Suprapubic skin (tissue), 4 donors: Measurements from ENCODE around the gene AAR2. TPM values are rescaled to one million over a fixed set of nuclear protein-coding genes. Genes with fewer than 3 reads are reported as not detected.

Experiments used
- DNase-seq, 2 donors: peaks; one replicate each; pipeline ENCODE4 v3.0.0-alpha.2; 2019; ENCODE audit warnings: low spot score in 2 of 2
- H3K27ac ChIP-seq: fragments of 200-600 bp; sonication (generic); one replicate; pipeline ENCODE4 v1.5.1; 2019
- H3K27me3 ChIP-seq: fragments of 200-600 bp; sonication (generic); one replicate; pipeline ENCODE4 v1.5.1; 2019
- H3K36me3 ChIP-seq: fragments of 200-600 bp; sonication (generic); one replicate; pipeline ENCODE4 v1.5.1; 2019
- H3K4me1 ChIP-seq: fragments of 200-600 bp; sonication (generic); one replicate; pipeline ENCODE4 v1.5.1; 2019
- H3K4me3 ChIP-seq: fragments of 200-600 bp; sonication (generic); one replicate; pipeline ENCODE4 v1.5.1; 2019; ENCODE audit warnings: mild to moderate bottlenecking
- H3K9me3 ChIP-seq: fragments of 200-600 bp; sonication (generic); one replicate; pipeline ENCODE4 v1.5.1; 2019
- CTCF ChIP-seq, 2 donors: fragments of 200-600 bp in 1 of 2; fragments of 450-650 bp in 1 of 2; sonication (generic) in 1 of 2; IDR thresholded peaks; one replicate each; pipeline ENCODE4 v1.5.1; 2016 to 2019; ENCODE audit warnings: antibody characterized with exemption in 2 of 2, mild to moderate bottlenecking in 1 of 2, moderate library complexity in 1 of 2
- EP300 ChIP-seq: sonication (generic); formaldehyde crosslinking; IDR thresholded peaks from one replicate; pipeline ENCODE4 v1.6.1; 2017; ENCODE audit warnings: antibody characterized with exemption
- POLR2A ChIP-seq, 2 donors: fragments of 450-650 bp; IDR thresholded peaks; one replicate each; pipeline ENCODE4 v1.6.1; 2017; ENCODE audit warnings: antibody characterized with exemption in 2 of 2, mild to moderate bottlenecking in 2 of 2, moderate library complexity in 2 of 2
- POLR2AphosphoS5 ChIP-seq, 3 donors: sonication (generic); formaldehyde crosslinking; IDR thresholded peaks; one replicate each; pipeline ENCODE4 v1.6.1; 2017; ENCODE audit warnings: antibody characterized with exemption in 3 of 3
- WGBS: methylation state at CpG from one replicate; pipeline ENCODE4 v1.1.5; 2018; 5-methylcytosine and 5-hydroxymethylcytosine counted together
- total RNA-seq, 4 donors: library from RNA; depleted of rRNA; stranded (reverse); fragments of >200 nt; gene quantifications; one replicate each; pipeline ENCODE4 v1.1.0, GENCODE V29; 2016

AAR2 gene
- total RNA-seq, 4 donors from 2014 or later: 34.4 to 54.6 (median 43.8) TPM

DNA sequence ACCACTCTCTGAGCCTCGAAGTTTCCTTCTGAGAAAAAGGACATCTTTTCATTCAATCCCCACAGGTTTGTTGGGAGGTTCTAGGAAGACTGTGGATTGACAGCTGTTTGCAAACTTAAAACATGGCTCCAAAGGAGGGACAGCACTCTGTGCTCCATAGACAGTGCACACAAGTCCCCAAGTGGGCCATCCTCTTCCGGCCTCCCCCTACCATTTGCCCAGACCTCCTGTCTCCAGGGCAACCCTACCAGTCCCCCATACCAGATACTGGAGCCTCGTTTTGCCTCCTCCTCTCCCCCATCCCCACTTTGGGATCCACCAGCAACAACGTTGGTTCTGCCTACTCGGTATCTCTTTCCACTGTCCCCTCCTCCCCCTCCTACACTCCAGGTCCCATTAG lies 61.4 kb downstream of the AAR2 start:
- H3K36me3 ChIP-seq: no peaks in the 10 kb centered on the region
- DNase-seq: no peak
- H3K4me1 ChIP-seq: no peaks in the 10 kb centered on the region
- no peak overlapping the region for H3K4me3 ChIP-seq
- no peak for TF ChIP-seq CTCF (IDR thresholded peaks at IDR 0.05)
- TF ChIP-seq POLR2AphosphoS5 (IDR thresholded peaks at IDR 0.05): no peak
- TF ChIP-seq EP300: no peak
- no peak for TF ChIP-seq POLR2A (IDR thresholded peaks at IDR 0.05)
- H3K27ac ChIP-seq: no peak overlapping the region
- 61% methylated on average over 5 of the region's 5 CpGs for WGBS
- peaks cover 54% of the 10 kb centered on the region for H3K27me3 ChIP-seq
- H3K9me3 ChIP-seq: no peaks in the 10 kb centered on the region

DNA sequence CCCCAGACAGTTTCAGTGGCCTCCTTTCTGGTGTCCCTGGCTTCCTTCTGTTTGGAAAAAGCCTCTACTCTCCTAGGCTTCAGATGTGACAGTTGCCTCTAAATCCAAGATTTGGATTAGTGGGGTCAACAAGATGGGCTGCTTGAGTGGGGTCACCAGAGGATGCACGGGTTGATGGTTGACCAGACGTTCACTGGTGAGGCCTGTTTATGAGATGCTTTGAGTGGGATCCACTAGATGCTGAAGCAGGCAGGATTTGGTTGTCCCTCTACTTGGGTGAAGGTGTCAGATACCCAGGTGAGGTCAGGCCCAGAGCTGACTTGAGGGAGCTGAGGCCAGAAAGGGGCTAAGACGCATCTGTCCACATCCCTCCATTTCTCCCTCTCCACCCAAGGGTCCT lies 61.8 kb downstream of the AAR2 start:
- TF ChIP-seq CTCF (IDR thresholded peaks at IDR 0.05): no peak
- no peak for TF ChIP-seq POLR2A (IDR thresholded peaks at IDR 0.05)
- no peak for TF ChIP-seq EP300
- TF ChIP-seq POLR2AphosphoS5 (IDR thresholded peaks at IDR 0.05): no peak
- no peak overlapping the region for H3K4me3 ChIP-seq
- WGBS: 89% methylated on average over 3 of the region's 3 CpGs
- H3K36me3 ChIP-seq: no peaks in the 10 kb centered on the region
- H3K27me3 ChIP-seq: peaks cover 58% of the 10 kb centered on the region
- H3K9me3 ChIP-seq: no peaks in the 10 kb centered on the region
- DNase-seq: no peak
- no peak overlapping the region for H3K27ac ChIP-seq
- no peaks in the 10 kb centered on the region for H3K4me1 ChIP-seq

GRCh38 chr20:36298795-36299339 lies 62.6 kb downstream of the AAR2 start:
- H3K36me3 ChIP-seq: no peaks in the 10 kb centered on the region
- H3K27me3 ChIP-seq: peaks cover 66% of the 10 kb centered on the region
- DNase-seq: no peak
- 77% methylated on average over 11 of the region's 11 CpGs for WGBS
- TF ChIP-seq POLR2A (IDR thresholded peaks at IDR 0.05): no peak
- no peak for TF ChIP-seq CTCF (IDR thresholded peaks at IDR 0.05)
- no peak for TF ChIP-seq POLR2AphosphoS5 (IDR thresholded peaks at IDR 0.05)
- TF ChIP-seq EP300: no peak
- H3K4me3 ChIP-seq: no peak overlapping the region
- no peak overlapping the region for H3K27ac ChIP-seq
- no peaks in the 10 kb centered on the region for H3K9me3 ChIP-seq
- no peaks in the 10 kb centered on the region for H3K4me1 ChIP-seq

DNA sequence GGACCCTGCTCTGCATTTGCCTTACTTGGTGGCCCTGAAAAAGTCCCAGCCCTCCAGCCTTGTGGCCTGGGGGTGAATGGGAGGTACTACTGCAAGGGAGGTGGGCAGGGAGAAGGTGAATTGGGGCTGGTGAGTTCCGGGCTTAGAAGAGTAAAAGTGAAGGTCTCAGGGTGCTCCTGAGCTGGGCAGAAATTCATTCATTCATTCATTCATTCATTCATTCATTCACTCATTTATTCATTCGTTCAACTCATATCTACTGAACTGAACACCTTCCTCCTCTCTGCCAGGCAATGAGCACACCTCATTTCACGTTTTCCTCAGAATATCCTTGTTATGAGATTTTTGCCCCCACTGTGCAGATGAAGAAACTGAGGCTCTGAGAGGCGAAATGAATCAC lies 63.2 kb downstream of the AAR2 start:
- Histone ChIP-seq H3K36me3 (no peaks in the 10 kb centered on the region), H3K4me1 (no peaks in the 10 kb centered on the region), H3K4me3 (no peak overlapping the region), H3K27ac (no peak overlapping the region), H3K27me3 (peaks cover 69% of the 10 kb centered on the region), H3K9me3 (no peaks in the 10 kb centered on the region)
- TF ChIP-seq EP300: no peak
- TF ChIP-seq POLR2AphosphoS5 (IDR thresholded peaks at IDR 0.05): no peak
- TF ChIP-seq POLR2A (IDR thresholded peaks at IDR 0.05): no peak
- no peak for TF ChIP-seq CTCF (IDR thresholded peaks at IDR 0.05)
- no peak for DNase-seq
- 65% methylated on average over 4 of the region's 4 CpGs for WGBS

DNA sequence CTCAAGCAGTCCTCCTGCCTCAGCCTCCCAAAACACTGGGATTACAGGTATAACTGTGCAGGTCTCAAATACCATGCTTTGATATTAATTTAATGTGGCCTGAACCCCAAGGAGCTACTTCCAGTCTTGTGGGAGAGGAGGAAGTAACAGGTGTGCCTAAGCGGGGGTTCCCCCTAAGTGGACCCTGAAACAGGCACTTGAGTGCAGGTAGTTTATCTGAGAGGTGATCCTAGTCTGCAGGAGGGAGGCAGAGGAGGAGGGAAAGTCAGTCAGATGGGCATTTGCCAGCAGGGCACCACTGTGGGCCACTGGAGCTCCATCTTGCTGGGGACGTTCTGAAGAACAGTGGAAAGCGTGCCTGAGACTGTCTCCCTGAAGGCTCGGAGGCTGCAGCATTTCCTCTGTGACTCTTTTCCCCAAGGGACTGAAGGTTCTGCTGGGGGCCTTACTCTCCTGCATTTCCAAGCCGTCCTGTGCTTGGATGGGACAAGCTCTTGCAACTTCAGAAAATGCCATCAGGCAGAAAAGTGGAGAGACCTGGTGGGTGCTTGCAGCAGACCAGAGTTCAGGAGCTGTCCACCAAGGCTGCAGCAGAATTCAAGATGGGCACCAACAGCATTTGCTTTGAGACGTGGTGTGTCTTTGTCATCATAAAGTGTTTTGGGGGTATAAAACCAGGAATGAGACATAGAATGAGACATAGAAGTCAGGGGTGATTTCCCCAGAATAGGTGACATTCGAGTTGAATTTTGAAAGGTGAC lies 65.3 kb downstream of the AAR2 start:
- Histone ChIP-seq H3K9me3 (no peaks in the 10 kb centered on the region), H3K27me3 (peaks cover 90% of the 10 kb centered on the region), H3K36me3 (no peaks in the 10 kb centered on the region), H3K4me1 (peaks cover 11% of the 10 kb centered on the region), H3K27ac (no peak overlapping the region), H3K4me3 (no peak overlapping the region)
- 70% methylated on average over 4 of the region's 7 CpGs for WGBS
- TF ChIP-seq EP300: no peak
- TF ChIP-seq CTCF (IDR thresholded peaks at IDR 0.05): no peak
- TF ChIP-seq POLR2A (IDR thresholded peaks at IDR 0.05): no peak
- no peak for TF ChIP-seq POLR2AphosphoS5 (IDR thresholded peaks at IDR 0.05)
- no peak for DNase-seq
